GM12891 (cell line): Measurements from ENCODE around the gene P4HA2.

ENCODE experiments used
- POLR2A ChIP-seq: IDR thresholded peaks from 2 replicates; pipeline ENCODE4 v1.6.1; 2011; ENCODE audit warnings: low read depth, low read length, control low read depth
- POLR2AphosphoS5 ChIP-seq: IDR thresholded peaks from 2 replicates; pipeline ENCODE4 v1.6.1; 2011; ENCODE audit warnings: low read depth, low read length, control low read depth
- SPI1 ChIP-seq: IDR thresholded peaks from 2 replicates; pipeline ENCODE4 v1.6.1; 2011; ENCODE audit warnings: low read depth, low read length, control low read depth
- TAF1 ChIP-seq: IDR thresholded peaks from 2 replicates; pipeline ENCODE4 v1.6.1; 2011; ENCODE audit warnings: low read depth, low read length, control low read depth

GRCh38 chr5:132229236-132229635, 1.6 kb upstream of the P4HA2 start:
- TF ChIP-seq POLR2A, result no peak
- TF ChIP-seq TAF1, result no peak
- no peak for TF ChIP-seq POLR2AphosphoS5
- TF ChIP-seq SPI1, result no peak
